GM21717 (cell line): ENCODE data around the gene GNG4.
"Not testable (repeated sequence)": the region's sequence is repeated elsewhere in the genome, so short reads cannot be mapped to it uniquely, and the experiment has no call there.

Experiments
- ATAC-seq: cut with Tn5 transposase; IDR thresholded peaks from one replicate; pipeline ENCODE4 v1.9.1; 2021; ENCODE audit warnings: mild to moderate bottlenecking, moderate library complexity; ENCODE audit not compliant: unreplicated experiment

Gene GNG4

DNA sequence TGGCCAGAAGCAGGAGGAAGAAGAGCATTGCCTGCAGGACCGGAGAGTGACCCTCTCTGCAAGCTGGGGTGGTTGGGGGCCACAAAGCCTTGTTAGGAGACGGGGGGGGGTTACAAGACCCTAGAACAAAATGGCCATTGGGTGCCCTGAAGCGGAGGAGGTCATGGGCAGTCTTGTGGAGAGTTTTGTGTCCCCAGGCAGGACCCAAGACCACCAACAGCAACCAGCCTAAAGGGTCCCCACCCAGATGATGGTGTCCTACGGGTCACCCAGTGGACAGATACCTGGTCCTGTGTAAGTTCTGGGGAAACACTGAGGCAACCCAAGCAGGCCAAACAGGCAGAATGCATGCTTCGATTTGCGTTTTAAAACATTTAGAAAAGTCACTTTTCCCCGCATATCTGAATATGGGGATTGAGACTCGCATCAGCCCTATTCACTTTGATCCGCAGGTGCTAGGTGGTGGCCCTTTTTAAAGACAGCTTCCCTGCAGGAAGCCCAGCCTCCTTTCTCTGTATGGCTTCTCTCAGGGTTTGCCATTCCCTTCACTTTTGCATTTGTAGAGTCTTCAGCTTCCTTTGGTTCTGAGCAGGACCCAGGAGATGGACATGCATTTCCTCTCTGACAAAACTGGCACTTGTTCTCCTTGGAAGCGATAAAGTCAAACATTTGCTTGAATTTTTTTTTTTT is 21.1 kb downstream of the GNG4 start:
- no peak for ATAC-seq

DNA sequence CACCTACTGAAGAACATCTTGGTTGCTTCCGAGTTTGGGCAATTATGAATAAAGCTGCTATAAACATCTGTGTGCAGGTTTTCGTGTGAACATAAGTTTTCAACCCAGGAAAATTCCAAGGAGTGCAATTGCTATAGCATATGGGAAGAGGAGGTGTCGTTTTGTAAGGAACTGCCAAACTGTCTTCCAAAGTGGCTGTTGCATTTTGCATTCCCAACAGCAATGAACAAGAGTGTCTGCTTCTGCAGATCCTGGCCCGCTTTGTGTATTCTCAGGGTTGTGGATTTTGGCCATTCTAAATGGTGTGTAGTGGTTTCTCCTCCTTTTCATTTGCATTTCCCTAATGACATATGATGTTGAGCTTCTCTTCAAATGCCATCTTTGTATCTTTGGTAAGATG is 23.8 kb downstream of the GNG4 start:
- no peak for ATAC-seq

DNA sequence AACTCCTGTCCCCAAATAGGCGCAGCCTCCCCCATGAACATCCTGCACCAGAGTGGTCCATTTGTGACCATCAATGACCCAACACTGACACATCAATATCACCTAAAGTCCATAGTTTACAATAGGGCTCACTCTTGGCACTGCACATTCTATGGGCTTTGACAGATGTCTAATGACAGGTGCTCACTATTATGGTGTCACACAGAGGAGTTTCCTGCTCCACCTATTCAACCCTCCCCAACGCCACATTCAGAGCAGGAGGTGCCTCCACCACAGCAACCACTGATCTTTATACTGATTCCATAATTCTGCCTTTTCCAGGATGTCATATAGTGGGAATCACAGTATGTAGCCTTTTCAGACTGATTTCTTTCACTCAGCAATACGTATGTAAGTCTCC is 24.2 kb downstream of the GNG4 start:
- ATAC-seq: no peak

DNA sequence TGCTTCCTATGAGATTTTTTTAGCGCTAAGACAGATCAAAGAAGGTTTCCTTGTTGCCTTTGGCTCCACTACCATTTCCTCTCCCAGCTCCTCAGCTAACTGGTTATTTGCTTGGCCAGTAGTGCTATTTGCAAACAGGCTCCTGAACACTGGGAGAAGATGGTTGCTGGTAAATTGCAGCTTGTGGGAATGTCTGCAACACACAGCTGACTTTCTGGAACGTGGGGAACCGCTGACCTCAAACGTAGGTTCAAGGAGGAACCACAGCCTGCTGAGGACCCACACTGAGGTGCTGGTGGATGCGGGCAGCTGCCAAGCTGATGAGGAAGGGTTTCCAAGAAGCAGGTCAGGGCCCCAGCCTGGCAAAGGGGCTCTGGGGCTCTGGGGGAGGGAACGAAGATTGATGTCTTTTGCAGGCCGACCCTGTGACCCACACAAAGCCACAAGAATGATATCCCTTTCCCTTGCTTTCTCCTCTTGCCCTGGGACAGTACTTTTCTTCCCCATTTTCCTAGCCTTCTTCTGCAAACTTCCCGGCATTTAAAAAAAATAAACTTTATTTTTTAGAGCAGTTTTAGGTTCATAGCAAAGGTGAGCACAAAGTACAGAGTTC is 24.8 kb downstream of the GNG4 start:
- no peak for ATAC-seq

DNA sequence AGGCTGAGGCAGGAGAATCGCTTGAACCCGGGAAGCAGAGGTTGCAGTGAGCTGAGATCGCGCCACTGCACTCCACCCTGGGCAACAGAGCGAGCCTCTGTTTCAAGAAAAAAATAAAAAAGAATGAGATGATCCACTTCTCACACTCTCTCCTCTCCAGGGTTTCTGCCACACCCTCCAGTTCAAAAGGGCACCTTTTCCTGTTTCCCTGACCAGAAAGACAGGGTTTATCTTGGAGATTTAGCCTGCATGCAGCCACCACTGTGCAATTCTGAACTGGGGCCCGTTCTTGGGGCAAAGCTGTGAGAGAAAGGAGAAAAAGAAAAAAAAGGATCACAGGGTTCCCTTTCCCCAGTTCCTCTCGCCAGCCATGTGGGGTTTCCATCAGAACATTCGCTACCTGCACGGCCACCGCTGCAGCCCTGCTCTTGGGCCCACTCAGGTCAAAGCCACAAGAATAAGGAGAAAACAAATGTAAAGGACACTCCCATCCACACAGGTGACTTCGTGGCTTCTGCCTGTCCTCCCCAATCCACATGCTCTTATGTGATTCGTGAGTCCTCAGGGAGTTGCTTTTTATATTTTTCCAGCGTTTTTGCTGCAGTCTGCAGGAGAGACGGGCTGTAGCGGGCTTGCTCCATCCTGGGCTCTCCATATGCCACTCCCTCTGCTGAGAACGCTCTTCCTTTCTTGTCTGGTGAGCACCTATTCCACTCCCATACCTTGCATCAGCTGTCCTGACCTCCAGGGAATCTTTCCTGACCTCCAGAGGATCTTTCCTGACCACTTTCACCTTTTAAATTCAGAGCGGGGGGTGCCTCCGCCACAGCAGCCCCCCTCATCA is 26.4 kb downstream of the GNG4 start:
- no peak for ATAC-seq

DNA sequence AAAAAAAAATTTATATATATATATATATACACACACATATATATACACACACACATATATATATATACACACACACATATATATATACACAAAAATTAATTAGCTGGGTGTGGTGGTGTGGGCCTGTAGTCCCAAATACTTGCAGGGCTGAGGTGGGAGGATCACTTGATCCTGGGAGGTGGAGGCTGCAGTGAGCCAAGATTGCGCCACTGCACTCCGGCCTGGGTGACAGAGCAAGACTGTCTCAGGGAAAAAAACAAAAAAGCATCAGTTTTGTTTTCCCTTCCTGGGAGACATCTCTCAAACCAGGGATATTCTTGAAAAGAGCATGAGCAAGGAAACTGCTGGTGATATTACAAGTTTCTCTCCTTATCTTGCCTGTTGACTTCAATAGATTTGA is 30.4 kb downstream of the GNG4 start:
- not testable (repeated sequence) for ATAC-seq

DNA sequence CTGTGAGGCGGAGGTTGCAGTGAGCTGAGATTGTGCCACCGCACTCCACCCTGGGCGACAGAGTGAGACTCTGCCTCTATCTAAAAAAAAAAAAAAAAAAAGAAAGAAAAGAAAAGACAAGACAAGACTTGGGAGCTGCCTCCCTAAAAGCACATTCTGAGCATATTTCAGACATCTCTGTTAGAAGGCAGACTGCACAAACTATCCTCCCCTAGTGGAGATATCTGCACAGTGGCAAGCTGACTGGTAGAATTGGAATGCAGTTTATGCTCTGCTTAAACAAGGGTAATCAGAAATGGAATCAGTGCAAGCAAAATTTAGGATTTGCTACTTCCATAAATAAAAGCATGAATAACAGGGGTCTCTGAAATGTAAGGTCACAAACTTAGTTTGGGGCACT is 31.8 kb downstream of the GNG4 start:
- no peak for ATAC-seq

DNA sequence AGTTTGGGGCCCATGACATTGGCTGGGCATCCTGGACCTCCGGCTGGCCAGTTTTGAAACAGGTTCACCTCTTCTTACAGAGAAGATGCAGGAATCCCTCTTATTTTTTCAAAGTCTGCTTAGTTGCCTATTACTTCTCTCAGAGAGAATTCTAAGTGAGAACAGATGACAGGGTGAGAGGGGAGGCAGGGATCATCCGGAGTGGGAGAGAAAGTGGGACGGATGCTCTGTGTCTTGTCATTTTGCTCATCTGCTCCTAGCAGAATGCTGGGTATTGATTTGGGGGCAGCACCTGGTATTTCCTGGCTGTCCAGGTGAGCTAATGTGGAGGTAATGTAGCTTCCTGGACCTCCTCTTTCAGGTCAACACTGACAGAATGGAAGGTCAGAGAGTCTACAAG is 32.4 kb downstream of the GNG4 start:
- no peak for ATAC-seq

DNA sequence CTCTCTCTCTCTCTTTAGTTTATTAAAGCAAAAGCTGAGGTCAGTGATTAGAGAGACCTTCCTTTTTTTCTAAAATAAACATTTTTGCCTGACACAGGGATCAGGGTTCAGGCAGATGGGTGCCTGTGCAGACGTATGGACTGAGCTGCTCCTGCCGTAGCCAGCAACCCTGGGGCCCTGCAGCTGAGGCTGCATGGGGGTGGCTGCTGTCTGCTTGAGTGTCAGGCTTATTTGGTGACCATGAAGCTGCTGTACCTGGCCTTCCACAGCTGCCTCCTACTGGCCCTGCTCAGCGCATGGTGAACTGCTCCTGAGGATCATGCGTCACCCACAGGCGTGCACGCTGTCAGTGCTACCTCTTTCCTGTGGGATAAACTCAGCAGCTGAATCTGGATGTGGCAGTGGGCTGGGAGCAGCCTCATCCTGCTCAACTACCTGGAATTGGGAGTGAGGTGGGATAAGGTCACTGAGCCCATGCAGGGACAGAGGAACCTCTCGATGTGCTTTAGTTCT is 35.1 kb downstream of the GNG4 start:
- no peak for ATAC-seq

DNA sequence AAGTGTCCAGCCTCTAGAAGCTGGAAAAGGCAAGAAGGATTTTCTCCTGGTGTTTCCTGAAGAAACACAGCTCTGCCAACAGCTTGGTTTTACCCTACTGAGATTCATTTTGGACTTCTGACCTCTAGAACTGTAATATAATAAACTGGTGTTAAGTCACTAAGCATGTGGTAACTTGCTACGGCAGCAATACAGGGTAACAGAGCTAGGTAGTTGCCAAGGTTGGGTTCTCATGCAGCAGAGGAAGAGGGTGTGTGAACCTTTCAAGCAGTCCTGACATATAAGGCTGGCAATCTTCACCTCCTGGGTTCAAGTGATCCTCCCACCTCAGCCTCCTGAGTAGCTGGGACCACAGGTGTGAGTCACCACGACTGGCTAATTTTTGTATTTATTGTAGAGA is 36.0 kb downstream of the GNG4 start:
- no peak for ATAC-seq

DNA sequence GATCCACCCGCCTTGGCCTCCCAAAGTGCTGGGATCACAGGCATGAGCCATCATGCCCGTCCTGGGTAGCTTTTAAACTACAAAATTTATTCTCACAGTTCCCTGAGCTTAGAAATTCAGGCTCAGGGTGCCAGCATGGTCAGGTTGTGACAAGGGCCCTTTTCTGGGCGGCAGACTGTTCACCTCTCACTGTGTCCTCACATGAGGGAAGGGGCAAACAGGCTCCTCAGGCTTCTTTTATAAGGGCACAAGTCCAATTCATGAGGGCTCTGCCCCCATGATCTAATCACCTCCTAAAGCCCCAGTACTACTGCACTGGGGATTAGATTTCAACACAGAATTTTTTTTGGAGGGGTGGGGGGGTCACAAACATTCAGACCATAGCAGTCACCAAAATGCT is 36.8 kb downstream of the GNG4 start:
- no peak for ATAC-seq

DNA sequence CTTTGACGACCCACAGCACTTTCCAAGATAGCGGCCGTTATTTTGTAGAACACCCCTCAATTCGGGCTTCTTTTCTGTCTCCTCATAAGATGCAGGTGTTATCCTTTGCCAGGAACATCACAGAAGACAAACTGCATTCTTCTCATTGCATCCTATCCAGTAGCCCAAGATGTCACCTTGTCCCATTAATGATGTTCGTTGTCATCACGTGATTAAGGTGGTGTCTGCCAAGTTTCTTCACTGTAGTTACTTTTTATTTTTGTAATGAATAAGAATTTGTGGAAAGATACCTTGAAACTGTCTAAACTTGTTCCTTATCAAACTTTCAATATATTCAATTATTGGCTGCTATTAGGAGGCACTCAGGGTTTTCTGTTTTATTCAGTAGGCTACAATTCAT is 39.4 kb downstream of the GNG4 start:
- no peak for ATAC-seq

DNA sequence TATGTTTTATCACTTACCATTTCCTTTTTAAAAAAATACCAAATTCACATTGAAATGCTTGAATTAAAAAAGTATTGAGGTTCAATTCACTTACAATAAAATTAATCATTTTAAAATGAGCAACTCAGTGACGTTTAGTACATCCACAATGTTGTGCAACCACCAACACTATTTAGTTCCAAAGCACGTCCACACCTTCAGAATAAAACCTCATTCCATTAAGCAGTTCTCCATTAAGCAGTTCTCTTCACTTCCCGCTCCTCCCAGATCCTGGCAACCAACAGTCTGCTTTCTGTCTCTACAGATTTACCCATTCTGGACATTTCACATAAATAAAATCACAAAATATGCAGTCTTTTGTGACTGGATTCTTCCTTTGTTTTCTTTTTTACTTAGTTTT is 41.3 kb downstream of the GNG4 start:
- no peak for ATAC-seq

DNA sequence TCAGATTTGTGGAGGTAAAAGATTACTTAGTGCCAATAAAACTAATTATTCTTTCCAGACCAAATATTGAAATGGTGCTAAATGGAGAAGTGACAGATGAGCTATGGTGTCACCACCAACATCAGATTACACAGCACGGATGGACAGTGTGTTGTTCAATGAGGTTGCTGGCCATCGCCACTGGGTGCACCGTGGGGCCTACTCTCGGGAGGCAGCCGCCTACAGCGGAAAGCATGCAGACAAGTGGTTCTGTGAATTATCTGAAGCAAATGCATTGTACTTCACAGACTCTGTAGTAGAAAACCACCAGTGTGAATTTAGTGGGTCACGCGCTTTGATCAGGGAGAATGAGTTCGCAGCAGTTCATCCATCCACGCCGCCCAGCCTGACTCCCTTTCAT is 42.3 kb downstream of the GNG4 start:
- no peak for ATAC-seq

DNA sequence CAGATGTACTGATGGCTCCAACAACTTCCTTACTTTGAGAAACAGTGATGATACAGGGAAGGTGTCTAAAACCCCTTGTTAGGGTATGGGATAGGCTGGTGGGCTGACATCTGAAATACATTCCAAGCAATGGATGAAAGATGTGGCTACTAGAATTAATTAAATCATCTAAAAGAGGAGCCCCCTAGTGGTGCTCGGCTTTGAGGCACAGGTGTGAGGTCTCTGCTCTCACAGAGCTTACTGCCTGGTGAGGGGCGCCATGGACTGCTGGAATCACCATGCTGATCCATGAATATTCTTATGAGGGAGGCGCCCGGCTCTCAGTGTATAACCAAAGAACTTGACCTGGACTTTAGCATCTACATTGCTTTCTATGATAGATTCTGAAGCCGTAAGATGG is 48.5 kb downstream of the GNG4 start:
- no peak for ATAC-seq

DNA sequence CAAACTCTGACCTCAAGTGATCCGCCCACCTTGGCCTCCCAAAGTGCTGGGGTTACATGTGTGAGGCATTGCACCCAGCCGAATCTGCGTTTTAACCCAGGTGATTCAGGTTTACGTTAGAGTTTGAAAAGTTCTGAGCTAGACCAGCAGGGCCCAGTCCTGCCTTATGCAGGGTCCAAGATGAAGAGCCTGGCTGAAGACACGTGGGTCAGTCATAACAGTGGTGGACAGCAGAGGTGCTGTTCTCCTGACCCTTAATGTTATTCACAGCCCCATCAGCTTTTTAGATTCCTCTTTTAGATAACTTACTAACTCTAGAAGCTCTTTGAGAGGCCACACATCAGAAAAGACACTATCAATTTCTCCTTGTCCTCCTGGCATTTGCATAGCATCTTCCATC is 50.0 kb downstream of the GNG4 start:
- ATAC-seq: no peak

DNA sequence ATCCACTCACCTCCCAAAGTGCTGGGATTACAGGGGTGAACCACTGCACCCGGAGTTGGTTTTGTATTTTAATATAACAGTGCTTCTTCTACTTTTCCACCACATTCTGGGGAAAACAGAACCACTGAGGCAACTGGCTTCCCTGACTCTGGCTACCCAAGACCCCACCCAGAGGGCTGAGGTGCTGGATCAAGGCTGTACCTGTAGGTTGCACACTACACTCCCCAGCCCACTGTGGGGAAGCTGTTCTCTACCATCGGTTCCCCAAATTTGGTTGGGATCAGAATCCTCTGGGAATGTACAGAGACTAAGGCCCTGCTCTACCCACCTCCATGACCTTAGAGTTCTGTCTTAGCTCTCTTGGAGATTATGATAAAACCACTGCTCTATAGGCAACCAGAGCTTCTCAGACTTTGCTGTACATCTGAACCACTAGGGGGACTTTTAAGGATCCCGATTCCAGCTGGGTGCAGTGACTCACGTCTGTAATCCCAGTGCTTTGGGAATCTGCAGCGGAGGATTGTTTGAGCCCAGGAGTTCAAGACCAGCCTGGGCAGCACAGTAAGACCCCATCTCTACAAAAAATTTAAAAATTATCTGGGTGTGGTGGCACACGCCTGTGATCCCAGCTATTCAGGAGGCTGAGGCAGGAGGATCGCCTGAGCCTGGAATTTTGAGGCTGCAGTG is 51.6 kb downstream of the GNG4 start:
- ATAC-seq: no peak

DNA sequence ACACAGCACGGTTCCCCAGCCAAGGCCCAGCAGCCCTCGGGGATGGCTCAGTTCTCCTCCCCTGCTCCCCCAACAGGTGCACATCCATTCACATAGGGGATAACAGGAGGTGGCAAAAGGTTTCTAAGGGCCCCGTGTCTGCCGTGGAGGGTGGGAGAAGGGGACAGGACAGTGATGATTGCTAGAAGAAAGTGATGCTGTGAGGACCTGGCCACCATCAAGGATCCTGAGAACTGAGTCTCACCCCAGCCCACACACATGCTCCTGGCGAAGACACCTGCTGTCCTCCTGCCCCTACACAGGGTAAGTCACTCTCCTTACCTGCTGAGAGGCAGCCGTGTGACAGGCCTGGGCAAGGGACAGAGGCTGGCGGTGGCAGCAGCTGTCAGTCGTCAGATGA is 54.5 kb downstream of the GNG4 start:
- ATAC-seq: no peak

DNA sequence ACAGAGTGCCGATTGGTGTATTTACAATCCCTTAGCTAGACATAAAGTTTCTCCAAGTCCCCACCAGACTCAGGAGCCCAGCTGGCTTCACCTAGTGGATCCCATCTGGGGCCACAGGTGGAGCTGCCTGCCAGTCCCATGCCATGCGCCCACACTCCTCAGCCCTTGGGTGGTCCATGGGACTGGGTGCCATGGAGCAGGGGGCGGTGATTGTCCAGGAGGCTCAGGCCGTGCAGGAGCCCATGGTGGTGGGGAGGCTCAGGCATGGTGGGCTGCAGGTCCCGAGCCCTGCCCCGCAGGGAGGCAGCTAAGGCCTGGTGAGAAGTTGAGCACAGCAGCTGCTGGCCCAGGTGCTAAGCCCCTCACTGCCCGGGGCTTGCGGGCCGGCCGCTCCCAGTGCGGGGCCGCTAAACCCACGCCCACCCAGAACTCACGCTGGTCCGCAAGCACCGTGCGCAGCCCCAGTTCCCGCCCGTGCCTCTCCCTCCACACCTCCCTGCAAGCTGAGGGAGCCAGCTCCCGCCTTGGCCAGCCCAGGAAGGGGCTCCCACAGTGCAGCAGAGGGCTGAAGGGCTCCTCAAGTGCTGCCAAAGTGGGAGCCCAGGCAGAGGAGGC is 55.2 kb downstream of the GNG4 start:
- ATAC-seq: not testable (repeated sequence)

DNA sequence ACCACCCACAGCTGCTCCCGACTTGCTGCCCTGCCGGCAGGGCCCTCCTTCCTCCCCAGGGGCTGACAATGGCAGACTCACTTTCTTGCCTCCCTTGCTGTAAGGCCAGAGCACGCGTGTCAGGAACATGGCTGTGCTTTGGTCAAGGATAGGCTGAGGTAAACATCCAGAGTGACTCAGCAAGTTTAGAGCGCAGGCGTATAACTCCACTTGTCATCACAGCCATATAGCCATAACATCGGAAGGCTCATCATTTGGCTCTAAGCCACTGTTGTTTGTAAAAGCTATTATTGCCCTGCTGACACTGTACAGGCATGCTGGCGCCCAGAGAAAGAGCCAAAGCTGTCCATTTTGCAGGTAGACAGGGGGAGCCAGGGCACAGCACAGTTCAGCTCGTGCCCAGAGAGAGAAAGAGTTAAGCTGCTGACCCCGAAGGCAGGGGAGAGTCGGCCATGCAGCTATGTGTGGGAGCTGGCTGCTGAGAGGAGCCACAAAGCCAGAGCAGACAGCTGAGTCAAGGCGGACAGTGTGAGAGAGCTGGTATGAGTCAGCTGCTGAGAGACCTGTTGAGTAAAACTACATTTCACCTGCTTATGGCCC is 60.6 kb downstream of the GNG4 start:
- ATAC-seq: no peak

DNA sequence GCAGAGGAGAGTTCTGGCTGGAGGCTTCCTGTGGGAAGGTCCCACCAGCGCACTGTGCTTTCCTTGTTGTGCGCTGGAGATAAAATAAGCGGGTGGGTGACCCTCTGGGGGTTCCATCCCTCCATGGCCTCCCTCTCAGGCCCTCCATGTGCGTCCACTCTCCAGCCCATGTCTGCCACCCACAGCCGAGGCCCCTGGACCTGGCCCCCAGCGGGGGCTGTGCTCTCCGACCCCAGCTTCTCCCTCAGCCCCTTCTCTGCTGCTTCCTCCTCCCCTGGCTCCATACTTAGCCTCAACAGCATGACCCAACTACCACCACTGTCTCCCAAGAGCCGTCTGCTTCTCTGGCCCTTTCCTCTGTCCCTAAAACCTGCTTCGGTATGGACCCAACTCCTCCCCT is 61.4 kb downstream of the GNG4 start:
- no peak for ATAC-seq
